Prostate gland (tissue), 2 donors: ENCODE data around the gene CUX1.

ENCODE experiments used
- POLR2A ChIP-seq: fragments of 450-650 bp; IDR thresholded peaks from one replicate; pipeline ENCODE4 v1.6.1; 2016; ENCODE audit warnings: antibody characterized with exemption, mild to moderate bottlenecking
- POLR2AphosphoS5 ChIP-seq: sonication (generic); formaldehyde crosslinking; IDR thresholded peaks from one replicate; pipeline ENCODE4 v1.6.1; 2017; ENCODE audit warnings: antibody characterized with exemption
- TF ChIP-seq, protein P1 (sequence below), 4 experiments: fragments of 200-600 bp in 2 of 4; fragments of 450-650 bp in 2 of 4; sonication (generic) in 2 of 4; IDR thresholded peaks; 1 replicate in 3 of 4; 2 replicates in 1 of 4; pipeline ENCODE4 v1.5.1; 2016 to 2019; ENCODE audit warnings: antibody characterized with exemption in 4 of 4, mild to moderate bottlenecking in 2 of 4, moderate library complexity in 2 of 4

DNA sequence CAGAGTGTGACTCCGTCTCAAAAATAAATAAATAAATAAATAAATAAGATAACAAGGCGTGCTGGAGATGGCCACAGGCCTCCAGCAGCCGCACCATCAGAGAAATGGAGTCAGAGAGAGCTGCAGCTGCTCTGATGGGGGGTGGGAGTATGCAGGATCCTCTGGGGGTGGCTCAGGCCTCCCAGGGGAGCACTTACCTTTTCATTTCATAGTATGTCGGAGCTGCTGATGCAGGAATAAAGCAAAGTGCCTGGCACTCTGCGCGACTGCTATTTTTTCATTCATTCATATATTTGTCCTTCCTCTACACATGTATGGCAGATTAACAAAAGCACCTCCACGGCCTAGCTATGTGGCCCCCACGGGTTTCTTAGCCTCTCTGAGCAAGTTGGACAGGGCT is 175.9 kb downstream of the CUX1 start:
- TF ChIP-seq POLR2AphosphoS5 (no peak), POLR2A (no peak)
- TF ChIP-seq, protein P1, sequence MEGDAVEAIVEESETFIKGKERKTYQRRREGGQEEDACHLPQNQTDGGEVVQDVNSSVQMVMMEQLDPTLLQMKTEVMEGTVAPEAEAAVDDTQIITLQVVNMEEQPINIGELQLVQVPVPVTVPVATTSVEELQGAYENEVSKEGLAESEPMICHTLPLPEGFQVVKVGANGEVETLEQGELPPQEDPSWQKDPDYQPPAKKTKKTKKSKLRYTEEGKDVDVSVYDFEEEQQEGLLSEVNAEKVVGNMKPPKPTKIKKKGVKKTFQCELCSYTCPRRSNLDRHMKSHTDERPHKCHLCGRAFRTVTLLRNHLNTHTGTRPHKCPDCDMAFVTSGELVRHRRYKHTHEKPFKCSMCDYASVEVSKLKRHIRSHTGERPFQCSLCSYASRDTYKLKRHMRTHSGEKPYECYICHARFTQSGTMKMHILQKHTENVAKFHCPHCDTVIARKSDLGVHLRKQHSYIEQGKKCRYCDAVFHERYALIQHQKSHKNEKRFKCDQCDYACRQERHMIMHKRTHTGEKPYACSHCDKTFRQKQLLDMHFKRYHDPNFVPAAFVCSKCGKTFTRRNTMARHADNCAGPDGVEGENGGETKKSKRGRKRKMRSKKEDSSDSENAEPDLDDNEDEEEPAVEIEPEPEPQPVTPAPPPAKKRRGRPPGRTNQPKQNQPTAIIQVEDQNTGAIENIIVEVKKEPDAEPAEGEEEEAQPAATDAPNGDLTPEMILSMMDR (IDR thresholded peaks at IDR 0.05): no peak
